ENCODE measurements around the gene LAMC1.

Gene LAMC1

GRCh38 chr1:183023146-183023600, at the start of gene LAMC1:
LAMC1 (plus strand) TSS chr1:183023420; CDS start chr1:183023717, 297 bp downstream.
- H3K36me3 ChIP-seq (ENCODE audit: control insufficient read depth in 2 of 2, insufficient read depth in 2 of 2, low read length in 2 of 2), result no peaks in the 10 kb centered on the region
- H3K27me3 ChIP-seq (ENCODE audit: control insufficient read depth in 2 of 2, insufficient read depth in 2 of 2, low read length in 2 of 2), result peaks cover 0 to 10% of the 10 kb centered on the region in 2 donors
- peak within 1 kb of the TSS; percentile 76 to 86 for H3K4me3 ChIP-seq (ENCODE audit: low read length in 2 of 2)
- H3K27ac ChIP-seq (ENCODE audit: low read depth in 2 of 2, low read length in 2 of 2), result peak within 1 kb of the TSS; percentile 84 to 89
- H3K4me1 ChIP-seq (ENCODE audit: control insufficient read depth in 2 of 2, insufficient read depth in 2 of 2, low read length in 2 of 2), result peaks cover 7 to 11% of the 10 kb centered on the region in 2 donors
- no peaks in the 10 kb centered on the region for H3K9me3 ChIP-seq (ENCODE audit: control insufficient read depth in 2 of 2, low read length in 2 of 2)
- H3K9ac ChIP-seq (ENCODE audit: low read depth in 1 of 2, low read length in 2 of 2), result peak within 1 kb of the TSS; percentile 64 to 82

GRCh38 chr1:182974506-182975191, 48.6 kb upstream of the LAMC1 start:
- Histone ChIP-seq H3K9ac (ENCODE audit: low read depth in 1 of 2, low read length in 2 of 2) (no peak overlapping the region), H3K36me3 (ENCODE audit: control insufficient read depth in 2 of 2, insufficient read depth in 2 of 2, low read length in 2 of 2) (no peaks in the 10 kb centered on the region), H3K27ac (ENCODE audit: low read depth in 2 of 2, low read length in 2 of 2) (no peak overlapping the region), H3K27me3 (ENCODE audit: control insufficient read depth in 2 of 2, insufficient read depth in 2 of 2, low read length in 2 of 2) (no peaks in the 10 kb centered on the region), H3K4me1 (ENCODE audit: control insufficient read depth in 2 of 2, insufficient read depth in 2 of 2, low read length in 2 of 2) (no peaks in the 10 kb centered on the region), H3K9me3 (ENCODE audit: control insufficient read depth in 2 of 2, low read length in 2 of 2) (no peaks in the 10 kb centered on the region), H3K4me3 (ENCODE audit: low read length in 2 of 2) (no peak overlapping the region)

GRCh38 chr1:182977480-182977879, 45.7 kb upstream of the LAMC1 start:
- Histone ChIP-seq H3K9me3 (ENCODE audit: control insufficient read depth in 2 of 2, low read length in 2 of 2) (no peaks in the 10 kb centered on the region), H3K4me1 (ENCODE audit: control insufficient read depth in 2 of 2, insufficient read depth in 2 of 2, low read length in 2 of 2) (no peaks in the 10 kb centered on the region), H3K27ac (ENCODE audit: low read depth in 2 of 2, low read length in 2 of 2) (no peak overlapping the region)

GRCh38 chr1:182978151-182978853, 44.9 kb upstream of the LAMC1 start:
- Histone ChIP-seq H3K27me3 (ENCODE audit: control insufficient read depth in 2 of 2, insufficient read depth in 2 of 2, low read length in 2 of 2) (no peaks in the 10 kb centered on the region), H3K9ac (ENCODE audit: low read depth in 1 of 2, low read length in 2 of 2) (no peak overlapping the region), H3K9me3 (ENCODE audit: control insufficient read depth in 2 of 2, low read length in 2 of 2) (no peaks in the 10 kb centered on the region), H3K4me3 (ENCODE audit: low read length in 2 of 2) (no peak overlapping the region), H3K36me3 (ENCODE audit: control insufficient read depth in 2 of 2, insufficient read depth in 2 of 2, low read length in 2 of 2) (no peaks in the 10 kb centered on the region), H3K27ac (ENCODE audit: low read depth in 2 of 2, low read length in 2 of 2) (no peak overlapping the region), H3K4me1 (ENCODE audit: control insufficient read depth in 2 of 2, insufficient read depth in 2 of 2, low read length in 2 of 2) (no peaks in the 10 kb centered on the region)

More at GRCh38 chr1:182977480-182977879, 45.7 kb upstream of the LAMC1 start:
- Histone ChIP-seq H3K36me3 (ENCODE audit: control insufficient read depth in 2 of 2, insufficient read depth in 2 of 2, low read length in 2 of 2) (no peaks in the 10 kb centered on the region), H3K9ac (ENCODE audit: low read depth in 1 of 2, low read length in 2 of 2) (no peak overlapping the region), H3K4me3 (ENCODE audit: low read length in 2 of 2) (no peak overlapping the region), H3K27me3 (ENCODE audit: control insufficient read depth in 2 of 2, insufficient read depth in 2 of 2, low read length in 2 of 2) (no peaks in the 10 kb centered on the region)

GRCh38 chr1:182984138-182984537, 39.1 kb upstream of the LAMC1 start:
- H3K27ac ChIP-seq (ENCODE audit: low read depth in 2 of 2, low read length in 2 of 2), result no peak overlapping the region
- H3K9me3 ChIP-seq (ENCODE audit: control insufficient read depth in 2 of 2, low read length in 2 of 2), result no peaks in the 10 kb centered on the region
- H3K4me1 ChIP-seq (ENCODE audit: control insufficient read depth in 2 of 2, insufficient read depth in 2 of 2, low read length in 2 of 2), result no peaks in the 10 kb centered on the region
- H3K4me3 ChIP-seq (ENCODE audit: low read length in 2 of 2), result no peak overlapping the region
- no peak overlapping the region for H3K9ac ChIP-seq (ENCODE audit: low read depth in 1 of 2, low read length in 2 of 2)
- no peaks in the 10 kb centered on the region for H3K27me3 ChIP-seq (ENCODE audit: control insufficient read depth in 2 of 2, insufficient read depth in 2 of 2, low read length in 2 of 2)
- no peaks in the 10 kb centered on the region for H3K36me3 ChIP-seq (ENCODE audit: control insufficient read depth in 2 of 2, insufficient read depth in 2 of 2, low read length in 2 of 2)

GRCh38 chr1:182984621-182985020, 38.6 kb upstream of the LAMC1 start:
- Histone ChIP-seq H3K9me3 (ENCODE audit: control insufficient read depth in 2 of 2, low read length in 2 of 2) (no peaks in the 10 kb centered on the region), H3K27ac (ENCODE audit: low read depth in 2 of 2, low read length in 2 of 2) (no peak overlapping the region), H3K36me3 (ENCODE audit: control insufficient read depth in 2 of 2, insufficient read depth in 2 of 2, low read length in 2 of 2) (no peaks in the 10 kb centered on the region), H3K4me3 (ENCODE audit: low read length in 2 of 2) (no peak overlapping the region), H3K4me1 (ENCODE audit: control insufficient read depth in 2 of 2, insufficient read depth in 2 of 2, low read length in 2 of 2) (no peaks in the 10 kb centered on the region), H3K9ac (ENCODE audit: low read depth in 1 of 2, low read length in 2 of 2) (no peak overlapping the region), H3K27me3 (ENCODE audit: control insufficient read depth in 2 of 2, insufficient read depth in 2 of 2, low read length in 2 of 2) (no peaks in the 10 kb centered on the region)

GRCh38 chr1:182985876-182986275, 37.3 kb upstream of the LAMC1 start:
- H3K36me3 ChIP-seq (ENCODE audit: control insufficient read depth in 2 of 2, insufficient read depth in 2 of 2, low read length in 2 of 2), result no peaks in the 10 kb centered on the region

GRCh38 chr1:182990413-182991144, 32.6 kb upstream of the LAMC1 start:
- Histone ChIP-seq H3K4me1 (ENCODE audit: control insufficient read depth in 2 of 2, insufficient read depth in 2 of 2, low read length in 2 of 2) (no peaks in the 10 kb centered on the region), H3K9ac (ENCODE audit: low read depth in 1 of 2, low read length in 2 of 2) (no peak overlapping the region), H3K9me3 (ENCODE audit: control insufficient read depth in 2 of 2, low read length in 2 of 2) (no peaks in the 10 kb centered on the region), H3K27me3 (ENCODE audit: control insufficient read depth in 2 of 2, insufficient read depth in 2 of 2, low read length in 2 of 2) (no peaks in the 10 kb centered on the region), H3K27ac (ENCODE audit: low read depth in 2 of 2, low read length in 2 of 2) (no peak overlapping the region), H3K4me3 (ENCODE audit: low read length in 2 of 2) (no peak overlapping the region), H3K36me3 (ENCODE audit: control insufficient read depth in 2 of 2, insufficient read depth in 2 of 2, low read length in 2 of 2) (no peaks in the 10 kb centered on the region)

More at GRCh38 chr1:182985876-182986275, 37.3 kb upstream of the LAMC1 start:
- H3K27ac ChIP-seq (ENCODE audit: low read depth in 2 of 2, low read length in 2 of 2), result no peak overlapping the region
- no peak overlapping the region for H3K9ac ChIP-seq (ENCODE audit: low read depth in 1 of 2, low read length in 2 of 2)
- H3K4me1 ChIP-seq (ENCODE audit: control insufficient read depth in 2 of 2, insufficient read depth in 2 of 2, low read length in 2 of 2), result no peaks in the 10 kb centered on the region
- H3K9me3 ChIP-seq (ENCODE audit: control insufficient read depth in 2 of 2, low read length in 2 of 2), result no peaks in the 10 kb centered on the region
- no peaks in the 10 kb centered on the region for H3K27me3 ChIP-seq (ENCODE audit: control insufficient read depth in 2 of 2, insufficient read depth in 2 of 2, low read length in 2 of 2)
- no peak overlapping the region for H3K4me3 ChIP-seq (ENCODE audit: low read length in 2 of 2)

GRCh38 chr1:182993746-182994145, 29.5 kb upstream of the LAMC1 start:
- H3K4me1 ChIP-seq (ENCODE audit: control insufficient read depth in 2 of 2, insufficient read depth in 2 of 2, low read length in 2 of 2), result no peaks in the 10 kb centered on the region
- H3K9ac ChIP-seq (ENCODE audit: low read depth in 1 of 2, low read length in 2 of 2), result no peak overlapping the region
- H3K27me3 ChIP-seq (ENCODE audit: control insufficient read depth in 2 of 2, insufficient read depth in 2 of 2, low read length in 2 of 2), result no peaks in the 10 kb centered on the region
- no peak overlapping the region for H3K4me3 ChIP-seq (ENCODE audit: low read length in 2 of 2)
- no peaks in the 10 kb centered on the region for H3K9me3 ChIP-seq (ENCODE audit: control insufficient read depth in 2 of 2, low read length in 2 of 2)
- no peaks in the 10 kb centered on the region for H3K36me3 ChIP-seq (ENCODE audit: control insufficient read depth in 2 of 2, insufficient read depth in 2 of 2, low read length in 2 of 2)
- no peak overlapping the region for H3K27ac ChIP-seq (ENCODE audit: low read depth in 2 of 2, low read length in 2 of 2)

- no peaks in the 10 kb centered on the region for H3K36me3 ChIP-seq (ENCODE audit: control insufficient read depth in 2 of 2, insufficient read depth in 2 of 2, low read length in 2 of 2)
- no peaks in the 10 kb centered on the region for H3K9me3 ChIP-seq (ENCODE audit: control insufficient read depth in 2 of 2, low read length in 2 of 2)
- no peak overlapping the region for H3K4me3 ChIP-seq (ENCODE audit: low read length in 2 of 2)
- no peak overlapping the region for H3K27ac ChIP-seq (ENCODE audit: low read depth in 2 of 2, low read length in 2 of 2)
- H3K9ac ChIP-seq (ENCODE audit: low read depth in 1 of 2, low read length in 2 of 2), result no peak overlapping the region
- no peaks in the 10 kb centered on the region for H3K27me3 ChIP-seq (ENCODE audit: control insufficient read depth in 2 of 2, insufficient read depth in 2 of 2, low read length in 2 of 2)
- no peaks in the 10 kb centered on the region for H3K4me1 ChIP-seq (ENCODE audit: control insufficient read depth in 2 of 2, insufficient read depth in 2 of 2, low read length in 2 of 2)
Observed at GRCh38 chr1:182995894-182996293, 27.3 kb upstream of the LAMC1 start.
